ENCODE measurements around the gene COG5.

COG5 gene

DNA sequence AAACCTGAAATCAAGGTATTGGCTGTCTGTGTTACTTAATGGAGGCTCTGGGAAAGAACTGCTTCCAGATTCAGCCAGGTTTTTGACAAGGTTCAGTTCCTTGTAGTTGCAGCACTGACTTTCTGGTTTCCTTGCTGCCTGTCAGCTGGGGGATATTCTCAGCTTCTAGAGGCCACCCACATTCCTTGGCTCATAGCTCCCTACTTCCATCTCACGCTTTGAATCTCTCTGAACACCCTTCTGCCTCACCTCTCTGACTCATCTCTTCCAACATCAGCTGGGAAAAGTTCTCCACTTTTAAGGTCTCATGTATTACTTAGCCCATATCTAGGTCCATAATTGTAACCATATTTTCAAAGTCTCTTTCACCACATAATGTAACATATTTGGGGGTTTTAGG lies 116.7 kb downstream of the COG5 start:
- no peak for TF ChIP-seq Cebpa-rat (IDR thresholded peaks at IDR 0.05)
- H3K4me1 ChIP-seq, result no peaks in the 10 kb centered on the region
- H3K4me2 ChIP-seq, result no peak overlapping the region
- H3K9ac ChIP-seq, result no peak overlapping the region
- H3K27ac ChIP-seq, result no peak overlapping the region
- H3K9me3 ChIP-seq, result peaks cover 8% of the 10 kb centered on the region
- H3K27me3 ChIP-seq, result no peaks in the 10 kb centered on the region
- no peak overlapping the region for H3K4me3 ChIP-seq
- no peaks in the 10 kb centered on the region for H4K20me1 ChIP-seq
- peaks cover 5% of the 10 kb centered on the region; the same call in 1 of the 2 replicates for H3K36me3 ChIP-seq

DNA sequence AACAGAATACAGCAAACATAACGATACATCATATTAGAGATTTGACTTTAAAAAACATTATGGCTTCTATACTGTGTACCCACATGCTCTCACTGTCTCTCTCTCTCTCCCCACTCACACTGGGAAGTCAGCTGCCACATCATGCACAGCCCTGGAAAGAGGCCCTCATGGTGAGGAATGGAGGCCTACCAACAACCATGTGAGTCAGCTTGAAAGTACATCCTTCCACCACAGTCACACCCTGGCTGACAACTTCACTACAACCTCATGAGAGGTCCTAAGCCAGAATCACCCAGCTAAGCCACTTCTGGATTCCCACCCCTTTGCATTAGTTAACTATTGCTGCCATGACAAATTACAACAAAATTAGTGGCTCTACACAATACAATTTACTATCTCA lies 117.2 kb downstream of the COG5 start:
- H3K27me3 ChIP-seq, result no peaks in the 10 kb centered on the region
- H3K4me2 ChIP-seq, result no peak overlapping the region
- no peak for TF ChIP-seq Cebpa-rat (IDR thresholded peaks at IDR 0.05)
- no peak overlapping the region for H3K27ac ChIP-seq
- no peaks in the 10 kb centered on the region for H3K4me1 ChIP-seq
- H3K9me3 ChIP-seq, result peaks cover 13% of the 10 kb centered on the region
- peaks cover 7% of the 10 kb centered on the region; the same call in 1 of the 2 replicates for H3K36me3 ChIP-seq
- no peak overlapping the region for H3K4me3 ChIP-seq
- H3K9ac ChIP-seq, result no peak overlapping the region
- H4K20me1 ChIP-seq, result no peaks in the 10 kb centered on the region

DNA sequence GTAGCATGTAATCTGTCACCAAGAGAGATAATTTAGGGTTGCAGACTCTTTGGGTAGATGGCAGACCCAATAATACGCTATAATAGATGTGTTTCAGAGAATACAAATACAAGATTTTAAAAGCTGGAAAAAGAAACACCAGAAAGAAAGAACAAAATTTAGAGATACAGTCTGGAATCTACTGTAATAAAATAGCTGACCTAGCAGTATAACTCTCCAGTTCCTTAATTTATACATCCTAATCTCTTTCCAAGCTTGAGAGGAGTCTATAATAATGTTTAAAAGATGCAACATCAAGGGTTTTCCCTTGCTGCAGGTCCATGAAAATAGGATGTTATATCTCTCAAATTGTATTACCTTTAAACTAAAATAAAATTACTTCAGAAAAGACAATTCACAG lies 121.0 kb downstream of the COG5 start:
- Histone ChIP-seq H4K20me1 (no peaks in the 10 kb centered on the region), H3K4me2 (no peak overlapping the region), H3K9ac (no peak overlapping the region), H3K4me3 (no peak overlapping the region), H3K27ac (no peak overlapping the region), H3K36me3 (peaks cover 7% of the 10 kb centered on the region; the same call in 1 of the 2 replicates), H3K9me3 (peaks cover 13% of the 10 kb centered on the region), H3K27me3 (no peaks in the 10 kb centered on the region), H3K4me1 (no peaks in the 10 kb centered on the region)
- TF ChIP-seq Cebpa-rat (IDR thresholded peaks at IDR 0.05), result no peak

DNA sequence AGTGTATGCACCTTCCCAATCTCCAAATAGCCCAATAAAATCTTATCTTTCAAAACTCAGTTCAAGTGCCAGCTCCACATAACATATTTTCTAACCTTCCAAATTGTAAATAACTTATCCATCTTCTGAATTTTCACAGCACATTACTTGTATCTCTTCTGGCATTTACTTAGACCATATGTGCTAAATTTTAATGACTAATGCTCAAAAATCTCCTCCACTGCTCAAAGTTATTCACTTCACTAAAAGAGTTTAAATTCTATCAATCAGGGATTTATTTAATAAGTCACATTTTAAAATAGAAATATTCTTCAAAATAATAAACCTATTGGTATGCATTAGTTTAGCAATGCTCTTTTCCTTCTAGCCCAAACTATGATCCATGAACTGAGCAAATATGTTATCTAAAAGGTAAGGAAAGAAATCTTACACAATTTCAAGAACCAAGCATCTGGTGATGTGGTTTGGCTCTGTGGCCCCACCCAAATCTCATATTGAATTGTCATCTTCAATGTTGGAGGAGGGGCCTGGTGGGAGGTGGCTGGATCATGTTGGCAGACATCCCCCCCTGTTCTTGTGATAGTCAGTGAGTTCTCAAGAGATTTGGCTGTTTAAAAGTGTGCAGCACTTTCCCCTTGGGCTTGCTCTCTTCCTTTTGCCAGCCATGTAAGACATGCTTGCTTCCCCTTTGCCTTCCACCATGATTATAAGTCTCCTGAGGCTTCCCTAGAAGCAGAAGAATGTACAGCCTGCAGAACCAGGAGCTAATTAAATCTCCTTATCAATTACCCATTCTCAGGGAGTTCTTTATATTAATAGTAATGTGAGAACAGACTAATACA lies 121.9 kb downstream of the COG5 start:
- H3K4me2 ChIP-seq, result no peak overlapping the region
- H3K36me3 ChIP-seq, result peaks cover 7% of the 10 kb centered on the region; the same call in 1 of the 2 replicates
- no peak for TF ChIP-seq Cebpa-rat (IDR thresholded peaks at IDR 0.05)
- no peaks in the 10 kb centered on the region for H3K27me3 ChIP-seq
- H3K4me1 ChIP-seq, result no peaks in the 10 kb centered on the region
- H4K20me1 ChIP-seq, result no peaks in the 10 kb centered on the region
- no peak overlapping the region for H3K4me3 ChIP-seq
- no peak overlapping the region for H3K27ac ChIP-seq
- peaks cover 13% of the 10 kb centered on the region for H3K9me3 ChIP-seq
- no peak overlapping the region for H3K9ac ChIP-seq

DNA sequence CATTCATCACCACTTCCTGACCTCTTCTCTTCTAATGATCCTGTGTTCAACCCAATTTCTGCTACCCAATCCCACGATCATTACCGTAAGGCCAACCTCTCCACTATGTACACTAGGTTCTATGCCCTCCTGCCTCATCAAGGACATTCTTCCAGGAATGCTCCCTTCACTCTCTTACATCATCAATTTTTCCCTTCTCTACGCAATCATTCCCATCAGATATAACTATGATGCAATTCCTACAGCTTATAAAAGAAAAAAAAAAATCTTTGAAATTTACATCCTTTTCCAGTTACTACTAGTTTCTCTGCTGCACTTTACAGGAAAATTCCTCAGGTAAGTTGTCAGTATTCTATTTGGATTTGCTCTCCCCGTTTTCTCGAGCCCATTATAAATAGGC lies 124.7 kb downstream of the COG5 start:
- Histone ChIP-seq H3K4me3 (no peak overlapping the region), H3K4me2 (no peak overlapping the region), H4K20me1 (no peaks in the 10 kb centered on the region), H3K36me3 (peaks cover 7% of the 10 kb centered on the region; the same call in 1 of the 2 replicates), H3K9me3 (peaks cover 13% of the 10 kb centered on the region), H3K27ac (no peak overlapping the region), H3K9ac (no peak overlapping the region), H3K4me1 (no peaks in the 10 kb centered on the region), H3K27me3 (no peaks in the 10 kb centered on the region)
- no peak for TF ChIP-seq Cebpa-rat (IDR thresholded peaks at IDR 0.05)

DNA sequence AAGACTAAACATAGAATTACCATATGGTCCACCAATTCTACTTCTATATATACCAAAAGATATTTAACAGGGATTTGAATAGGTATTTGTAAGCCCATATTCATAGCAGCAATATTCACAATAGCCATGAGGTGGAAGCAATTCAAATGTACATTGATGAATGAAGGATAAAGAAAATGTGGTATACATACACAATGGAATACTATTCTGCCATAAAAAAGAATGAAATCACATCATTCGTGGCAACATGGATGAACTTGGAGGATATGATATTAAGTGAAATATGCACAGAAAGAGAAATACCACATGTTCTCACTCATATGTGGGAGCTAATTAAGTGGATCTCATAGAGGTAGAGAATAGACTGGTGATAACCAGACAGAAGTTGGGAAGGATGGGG lies 128.0 kb downstream of the COG5 start:
- no peaks in the 10 kb centered on the region for H3K4me1 ChIP-seq

DNA sequence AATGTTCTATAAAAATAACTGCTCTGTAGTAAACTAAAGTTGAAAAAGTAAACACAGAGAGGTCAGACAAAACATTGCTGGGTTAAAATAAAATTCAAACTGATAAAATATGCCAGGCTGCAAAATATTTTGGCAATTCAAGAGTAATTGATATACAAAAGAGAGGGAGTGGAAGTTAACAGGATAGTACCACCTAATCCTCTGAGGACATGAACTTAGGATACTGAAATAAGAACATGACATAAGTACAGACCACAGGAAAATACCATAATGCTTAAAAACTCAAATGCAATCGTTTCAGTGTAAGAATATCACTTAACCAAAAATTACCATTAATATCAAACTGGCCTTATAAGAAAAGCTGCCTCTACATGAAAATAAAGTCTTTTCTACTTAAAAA lies 131.5 kb downstream of the COG5 start:
- Histone ChIP-seq H3K4me3 (no peak overlapping the region), H3K9ac (no peak overlapping the region), H4K20me1 (no peaks in the 10 kb centered on the region), H3K4me2 (no peak overlapping the region), H3K27ac (no peak overlapping the region), H3K9me3 (peaks cover 5% of the 10 kb centered on the region; the same call in 1 of the 2 replicates), H3K4me1 (no peaks in the 10 kb centered on the region), H3K36me3 (0 out of 2 replicates have a peak, but pooled peaks cover 4% of the 10 kb centered on the region), H3K27me3 (no peaks in the 10 kb centered on the region)
- TF ChIP-seq Cebpa-rat (IDR thresholded peaks at IDR 0.05), result no peak

More for the DNA sequence above, 128.0 kb downstream of the COG5 start:
- peaks cover 5% of the 10 kb centered on the region; the same call in 1 of the 2 replicates for H3K9me3 ChIP-seq
- H3K36me3 ChIP-seq, result 0 out of 2 replicates have a peak, but pooled peaks cover 4% of the 10 kb centered on the region
- H3K4me2 ChIP-seq, result no peak overlapping the region
- no peak overlapping the region for H3K27ac ChIP-seq
- no peaks in the 10 kb centered on the region for H4K20me1 ChIP-seq
- H3K27me3 ChIP-seq, result no peaks in the 10 kb centered on the region
- TF ChIP-seq Cebpa-rat (IDR thresholded peaks at IDR 0.05), result no peak
- no peak overlapping the region for H3K4me3 ChIP-seq
- H3K9ac ChIP-seq, result no peak overlapping the region

DNA sequence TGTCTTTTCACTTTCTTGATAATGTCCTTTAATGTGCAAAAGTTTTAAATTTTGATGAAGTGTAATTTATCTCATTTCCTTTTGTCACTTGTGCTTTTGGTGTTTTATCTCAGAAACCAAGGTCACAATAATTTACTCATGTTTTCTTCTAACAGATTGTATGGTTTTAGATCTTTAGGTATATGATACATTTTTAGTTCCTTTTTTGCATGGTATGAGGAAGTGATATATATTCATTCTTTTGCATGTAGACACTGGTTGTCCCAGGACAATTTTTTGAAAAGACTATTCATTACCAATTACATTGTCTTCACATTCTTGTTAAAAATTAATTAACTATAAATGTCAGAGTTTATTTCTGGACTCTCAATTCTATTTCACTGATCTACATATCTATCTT lies 133.7 kb downstream of the COG5 start:
- no peaks in the 10 kb centered on the region for H4K20me1 ChIP-seq
- no peaks in the 10 kb centered on the region for H3K27me3 ChIP-seq
- peaks cover 5% of the 10 kb centered on the region; the same call in 1 of the 2 replicates for H3K9me3 ChIP-seq
- H3K27ac ChIP-seq, result no peak overlapping the region
- no peak overlapping the region for H3K4me3 ChIP-seq
- no peaks in the 10 kb centered on the region for H3K4me1 ChIP-seq
- H3K9ac ChIP-seq, result no peak overlapping the region
- no peak for TF ChIP-seq Cebpa-rat (IDR thresholded peaks at IDR 0.05)
- H3K4me2 ChIP-seq, result no peak overlapping the region
- H3K36me3 ChIP-seq, result 0 out of 2 replicates have a peak, but pooled peaks cover 4% of the 10 kb centered on the region

DNA sequence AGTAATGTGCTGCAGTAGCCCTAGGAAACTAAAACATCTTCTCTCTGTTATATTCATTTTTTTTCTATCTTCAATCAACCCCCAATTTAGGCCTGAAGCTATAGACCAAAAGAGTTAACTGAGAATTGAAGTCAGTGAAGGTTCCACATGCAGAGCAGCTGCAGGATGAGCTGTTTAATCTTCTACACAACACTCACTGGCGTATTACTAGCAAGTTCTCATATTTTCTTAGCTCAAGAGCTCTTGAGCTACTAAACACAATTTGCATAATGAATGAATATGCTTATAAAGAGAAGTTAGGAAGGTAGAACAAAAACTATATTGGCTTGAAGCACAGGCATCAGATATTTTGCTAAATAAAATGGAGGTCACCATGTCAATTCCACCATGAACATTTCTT lies 135.1 kb downstream of the COG5 start:
- H3K9ac ChIP-seq, result no peak overlapping the region
- no peaks in the 10 kb centered on the region for H3K4me1 ChIP-seq
- H3K4me2 ChIP-seq, result no peak overlapping the region
- no peak overlapping the region for H3K27ac ChIP-seq
- peaks cover 5% of the 10 kb centered on the region; the same call in 1 of the 2 replicates for H3K9me3 ChIP-seq
- H3K4me3 ChIP-seq, result no peak overlapping the region
- H4K20me1 ChIP-seq, result no peaks in the 10 kb centered on the region
- H3K27me3 ChIP-seq, result no peaks in the 10 kb centered on the region
- TF ChIP-seq Cebpa-rat (IDR thresholded peaks at IDR 0.05), result no peak
- H3K36me3 ChIP-seq, result 0 out of 2 replicates have a peak, but pooled peaks cover 4% of the 10 kb centered on the region

DNA sequence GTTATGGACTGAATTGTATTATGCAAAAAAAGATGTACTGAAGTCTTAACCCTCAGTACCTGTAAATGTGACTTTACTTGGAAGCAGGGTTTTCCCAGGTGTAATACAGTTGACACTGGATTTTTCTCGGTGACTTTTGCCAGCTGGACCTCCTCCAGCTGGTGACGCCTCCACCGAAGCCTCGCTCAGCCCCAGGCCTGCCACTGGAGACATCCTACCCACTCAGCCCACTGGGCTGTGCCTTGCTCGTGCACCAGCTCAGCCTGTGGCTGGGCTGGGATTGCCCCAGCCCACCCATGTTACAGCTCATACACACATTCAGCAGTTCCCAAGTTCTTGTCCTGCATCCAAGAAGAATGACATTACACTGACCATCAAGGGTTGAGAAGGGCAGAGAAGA lies 136.3 kb downstream of the COG5 start:
- H3K9me3 ChIP-seq, result no peaks in the 10 kb centered on the region
- H3K4me2 ChIP-seq, result no peak overlapping the region
- no peak for TF ChIP-seq Cebpa-rat (IDR thresholded peaks at IDR 0.05)
- no peaks in the 10 kb centered on the region for H4K20me1 ChIP-seq
- no peaks in the 10 kb centered on the region for H3K4me1 ChIP-seq
- no peaks in the 10 kb centered on the region for H3K36me3 ChIP-seq
- H3K4me3 ChIP-seq, result no peak overlapping the region
- H3K27ac ChIP-seq, result no peak overlapping the region
- no peak overlapping the region for H3K9ac ChIP-seq
- no peaks in the 10 kb centered on the region for H3K27me3 ChIP-seq
